Loucy (cell line): ENCODE measurements around the gene ABL2.
"Not testable (repeated sequence)": the region's sequence is repeated elsewhere in the genome, so short reads cannot be mapped to it uniquely, and the experiment has no call there.

Experiments
- H2AFZ ChIP-seq: fragments of 200-600 bp; sonication (generic); 2 replicates; pipeline ENCODE4 v1.6.0; 2016; ENCODE audit warnings: antibody characterized with exemption, mild to moderate bottlenecking, low read length, moderate library complexity
- H3F3A ChIP-seq: fragments of 200-600 bp; 2 replicates; pipeline ENCODE4 v1.6.0; 2016; ENCODE audit warnings: antibody characterized with exemption, low read depth, mild to moderate bottlenecking
- H3K27me3 ChIP-seq: fragments of 200-600 bp; sonication (generic); 2 replicates; pipeline ENCODE4 v1.6.1; 2014; ENCODE audit warnings: low read length, mild to moderate bottlenecking; ENCODE audit not compliant: insufficient read depth, poor library complexity, severe bottlenecking
- H3K36me3 ChIP-seq: fragments of 200-600 bp; sonication (generic); 2 replicates; pipeline ENCODE4 v1.6.1; 2016; ENCODE audit warnings: low read length; ENCODE audit not compliant: insufficient read depth
- H3K4me1 ChIP-seq: fragments of 200-600 bp; sonication (generic); 2 replicates; pipeline ENCODE4 v1.5.1; 2014; ENCODE audit warnings: low read length, mild to moderate bottlenecking; ENCODE audit not compliant: insufficient read depth, poor library complexity, severe bottlenecking
- H3K4me2 ChIP-seq: fragments of 200-600 bp; sonication (generic); 2 replicates; pipeline ENCODE4 v1.6.0; 2014; ENCODE audit warnings: antibody characterized with exemption, low read length, low read depth, mild to moderate bottlenecking; ENCODE audit not compliant: poor library complexity, severe bottlenecking
- H3K4me3 ChIP-seq: fragments of 200-600 bp; sonication (generic); 2 replicates; pipeline ENCODE4 v1.5.1; 2014; ENCODE audit warnings: low read length, mild to moderate bottlenecking, mixed read lengths; ENCODE audit not compliant: poor library complexity, severe bottlenecking
- H3K79me2 ChIP-seq: fragments of 200-600 bp; sonication (generic); 2 replicates; pipeline ENCODE4 v1.6.1; 2014; ENCODE audit warnings: low read length; ENCODE audit not compliant: insufficient read depth
- H3K9ac ChIP-seq: fragments of 200-600 bp; sonication (generic); 2 replicates; pipeline ENCODE4 v1.6.0; 2014; ENCODE audit warnings: mild to moderate bottlenecking, low read depth, low read length, moderate library complexity; ENCODE audit not compliant: poor library complexity, severe bottlenecking
- H3K9me2 ChIP-seq: fragments of 200-600 bp; sonication (generic); replicated peaks from 2 replicates; pipeline ENCODE4 v1.6.1; 2016; ENCODE audit warnings: low read depth, low read length, mixed read lengths
- H3K9me3 ChIP-seq: fragments of 200-600 bp; sonication (generic); 2 replicates; pipeline ENCODE4 v1.6.1; 2014; ENCODE audit warnings: mild to moderate bottlenecking, antibody characterized with exemption, low read length, low read depth; ENCODE audit not compliant: insufficient read depth
- H4K20me1 ChIP-seq: fragments of 200-600 bp; sonication (generic); 2 replicates; pipeline ENCODE4 v1.6.0; 2014; ENCODE audit warnings: antibody characterized with exemption, low read length, mild to moderate bottlenecking; ENCODE audit not compliant: insufficient read depth, poor library complexity, severe bottlenecking
- EZH2phosphoT487 ChIP-seq: fragments of 200-600 bp; IDR thresholded peaks from 2 replicates; pipeline ENCODE4 v1.6.1; 2018; ENCODE audit warnings: antibody characterized with exemption, mild to moderate bottlenecking, moderate library complexity, borderline replicate concordance
- TF ChIP-seq, protein P1 (sequence below): fragments of 200-600 bp; sonication (generic); conservative IDR thresholded peaks from 2 replicates; pipeline ENCODE4 v1.5.1; 2014; ENCODE audit warnings: mild to moderate bottlenecking, antibody characterized with exemption, low read length

The ABL2 gene

GRCh38 chr1:179141592-179142251, 87.8 kb downstream of the ABL2 start:
- Histone ChIP-seq H3F3A (no peaks in the 10 kb centered on the region), H3K9ac (no peak overlapping the region), H3K4me3 (no peak overlapping the region), H3K79me2 (peaks cover 18% of the 10 kb centered on the region; the same call in 1 of the 2 replicates), H2AFZ (no peak overlapping the region), H4K20me1 (no peaks in the 10 kb centered on the region), H3K4me2 (peak overlapping the region; percentile 21), H3K27me3 (no peaks in the 10 kb centered on the region), H3K9me2 (no peaks in the 10 kb centered on the region), H3K4me1 (peaks cover 22% of the 10 kb centered on the region), H3K36me3 (no peaks in the 10 kb centered on the region), H3K9me3 (no peaks in the 10 kb centered on the region)
- TF ChIP-seq EZH2phosphoT487 = no peak
- TF ChIP-seq, protein P1, sequence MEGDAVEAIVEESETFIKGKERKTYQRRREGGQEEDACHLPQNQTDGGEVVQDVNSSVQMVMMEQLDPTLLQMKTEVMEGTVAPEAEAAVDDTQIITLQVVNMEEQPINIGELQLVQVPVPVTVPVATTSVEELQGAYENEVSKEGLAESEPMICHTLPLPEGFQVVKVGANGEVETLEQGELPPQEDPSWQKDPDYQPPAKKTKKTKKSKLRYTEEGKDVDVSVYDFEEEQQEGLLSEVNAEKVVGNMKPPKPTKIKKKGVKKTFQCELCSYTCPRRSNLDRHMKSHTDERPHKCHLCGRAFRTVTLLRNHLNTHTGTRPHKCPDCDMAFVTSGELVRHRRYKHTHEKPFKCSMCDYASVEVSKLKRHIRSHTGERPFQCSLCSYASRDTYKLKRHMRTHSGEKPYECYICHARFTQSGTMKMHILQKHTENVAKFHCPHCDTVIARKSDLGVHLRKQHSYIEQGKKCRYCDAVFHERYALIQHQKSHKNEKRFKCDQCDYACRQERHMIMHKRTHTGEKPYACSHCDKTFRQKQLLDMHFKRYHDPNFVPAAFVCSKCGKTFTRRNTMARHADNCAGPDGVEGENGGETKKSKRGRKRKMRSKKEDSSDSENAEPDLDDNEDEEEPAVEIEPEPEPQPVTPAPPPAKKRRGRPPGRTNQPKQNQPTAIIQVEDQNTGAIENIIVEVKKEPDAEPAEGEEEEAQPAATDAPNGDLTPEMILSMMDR = no peak

GRCh38 chr1:179138755-179139154, 90.7 kb downstream of the ABL2 start:
- H3K9me2 ChIP-seq, H3K36me3 ChIP-seq, H3K4me2 ChIP-seq, H3F3A ChIP-seq, H2AFZ ChIP-seq, H3K4me3 ChIP-seq, H3K9me3 ChIP-seq, H3K27me3 ChIP-seq, H3K9ac ChIP-seq, H4K20me1 ChIP-seq: not testable (repeated sequence)
- Histone ChIP-seq H3K79me2 (peaks cover 12% of the 10 kb centered on the region; the same call in 1 of the 2 replicates), H3K4me1 (peaks cover 22% of the 10 kb centered on the region)

GRCh38 chr1:179137617-179138255, 91.7 kb downstream of the ABL2 start:
- H3K9ac ChIP-seq = no peak overlapping the region
- H2AFZ ChIP-seq = no peak overlapping the region
- H3K9me3 ChIP-seq = no peaks in the 10 kb centered on the region
- peaks cover 11% of the 10 kb centered on the region; the same call in 1 of the 2 replicates for H3K79me2 ChIP-seq
- no peaks in the 10 kb centered on the region for H3K9me2 ChIP-seq
- H3K4me2 ChIP-seq = no peak overlapping the region
- no peaks in the 10 kb centered on the region for H3K36me3 ChIP-seq
- H3F3A ChIP-seq = no peaks in the 10 kb centered on the region
- H3K4me3 ChIP-seq = no peak overlapping the region
- H3K27me3 ChIP-seq = no peaks in the 10 kb centered on the region
- H3K4me1 ChIP-seq = peaks cover 17% of the 10 kb centered on the region
- no peaks in the 10 kb centered on the region for H4K20me1 ChIP-seq
- no peak for TF ChIP-seq EZH2phosphoT487
- TF ChIP-seq, protein P1 = no peak

DNA sequence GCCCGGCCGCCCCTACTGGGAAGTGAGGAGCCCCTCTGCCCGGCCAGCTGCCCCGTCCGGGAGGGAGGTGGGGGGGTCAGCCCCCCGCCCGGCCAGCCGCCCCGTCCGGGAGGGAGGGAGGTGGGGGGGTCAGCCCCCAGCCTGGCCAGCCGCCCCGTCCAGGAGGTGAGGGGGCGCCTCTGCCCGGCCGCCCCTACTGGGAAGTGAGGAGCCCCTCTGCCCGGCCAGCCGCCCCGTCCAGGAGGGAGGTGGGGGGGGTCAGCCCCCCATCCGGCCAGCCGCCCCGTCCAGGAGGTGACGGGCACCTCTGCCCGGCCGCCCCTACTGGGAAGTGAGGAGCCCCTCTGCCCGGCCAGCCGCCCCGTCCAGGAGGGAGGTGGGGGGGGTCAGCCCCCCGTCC, 93.8 kb downstream of the ABL2 start:
- not testable (repeated sequence) for H4K20me1 ChIP-seq, H3K9me2 ChIP-seq, H3K9ac ChIP-seq, H3K36me3 ChIP-seq, H3K27me3 ChIP-seq, H3K9me3 ChIP-seq, H3F3A ChIP-seq, H3K4me1 ChIP-seq, H3K4me3 ChIP-seq, H3K4me2 ChIP-seq, H2AFZ ChIP-seq
- H3K79me2 ChIP-seq = peaks cover 11% of the 10 kb centered on the region; the same call in 1 of the 2 replicates

- H3K9me3 ChIP-seq, H3K4me3 ChIP-seq, H3K4me1 ChIP-seq, H3K9ac ChIP-seq, H3K27me3 ChIP-seq, H2AFZ ChIP-seq, H3K79me2 ChIP-seq, H3F3A ChIP-seq, H3K9me2 ChIP-seq, H3K4me2 ChIP-seq, H4K20me1 ChIP-seq: not testable (repeated sequence)
- H3K36me3 ChIP-seq = peaks cover 11% of the 10 kb centered on the region; the same call in 1 of the 2 replicates
Measured at GRCh38 chr1:179135168-179135567, 94.3 kb downstream of the ABL2 start.
